Heart left ventricle (tissue), 16 donors: ENCODE measurements around the gene IWS1. TPM values are rescaled to one million over a fixed set of nuclear protein-coding genes. Genes with fewer than 3 reads are reported as not detected.
"Not testable (repeated sequence)": the region's sequence is repeated elsewhere in the genome, so short reads cannot be mapped to it uniquely, and the experiment has no call there.

Experiments
- ATAC-seq, 4 donors: fragments of 200-7000 bp; cut with Tn5 transposase; one replicate each; pipeline ENCODE4 v1.9.1; 2020 to 2022; ENCODE audit warnings: moderate library complexity in 4 of 4, mild to moderate bottlenecking in 3 of 4, moderate number of reproducible peaks in 1 of 4
- DNase-seq, 5 donors: peaks; one replicate each; pipeline ENCODE4 v3.0.0-alpha.2; 2020
- H3K27ac ChIP-seq, 12 donors: fragments of 200-600 bp; sonication (generic) in 4 of 12; one replicate each; pipeline versions ENCODE4 v1.5.0 to v1.8.0; 2016 to 2022; ENCODE audit warnings: mild to moderate bottlenecking in 2 of 12
- H3K27me3 ChIP-seq, 9 donors: fragments of 200-600 bp; sonication (generic) in 2 of 9; one replicate each; pipeline versions ENCODE4 v1.5.1 to v1.8.0; 2016 to 2022; ENCODE audit warnings: mild to moderate bottlenecking in 3 of 9
- H3K36me3 ChIP-seq, 9 donors: fragments of 200-600 bp; sonication (generic) in 2 of 9; one replicate each; pipeline versions ENCODE4 v1.5.0 to v1.8.0; 2018 to 2022; ENCODE audit warnings: mild to moderate bottlenecking in 2 of 9
- H3K4me1 ChIP-seq, 12 donors: fragments of 200-600 bp; sonication (generic) in 4 of 12; one replicate each; pipeline versions ENCODE4 v1.5.0 to v1.8.0; 2016 to 2022; ENCODE audit warnings: mild to moderate bottlenecking in 3 of 12
- H3K4me3 ChIP-seq, 12 donors: fragments of 200-600 bp; sonication (generic) in 4 of 12; one replicate each; pipeline versions ENCODE4 v1.5.0 to v1.8.0; 2017 to 2022; ENCODE audit warnings: mild to moderate bottlenecking in 9 of 12, moderate library complexity in 4 of 12
- H3K9me3 ChIP-seq, 12 donors: fragments of 200-600 bp; sonication (generic) in 4 of 12; one replicate each; pipeline versions ENCODE4 v1.5.0 to v1.8.0; 2016 to 2022; ENCODE audit warnings: mild to moderate bottlenecking in 1 of 12
- POLR2A ChIP-seq, 2 donors: fragments of 450-650 bp; IDR thresholded peaks; one replicate each; pipeline ENCODE4 v1.6.1; 2017; ENCODE audit warnings: antibody characterized with exemption in 2 of 2, mild to moderate bottlenecking in 2 of 2, moderate library complexity in 2 of 2
- WGBS, 4 donors: extraction: QIAGEN DNeasy Blood & Tissue Kit in 2 of 4; methylation state at CpG; one replicate each; pipeline versions ENCODE4 v1.1.5 to v1.1.7; 2013 to 2018; 5-methylcytosine and 5-hydroxymethylcytosine counted together
- intact Hi-C, 10 donors: fragments of 100-400 bp; cut with DNase I; formaldehyde crosslinking; loops; one replicate each; pipeline versions ENCODE4 v1.11.1 to v1.14.2; 2022
- polyA plus RNA-seq, 2 donors: library from polyadenylated mRNA; stranded (reverse); fragments of 200-250 nt; gene quantifications; one replicate each; pipeline ENCODE4 v1.2.3, GENCODE V29; 2013
- total RNA-seq, 9 donors: library from RNA; depleted of rRNA in 2 of 9; stranded (reverse); fragments of >200 nt in 2 of 9; fragmentation: NEBNext Ultra II Directional in 3 of 9; extraction: Animal tissue kit (Norgen Biotek cat#: 25700) in 3 of 9; gene quantifications; one replicate each; pipeline versions ENCODE4 v1.1.0 to v1.2.4, GENCODE V29; 2016 to 2023
- TF ChIP-seq, protein P1 (sequence below), 12 donors: fragments of 200-600 bp; sonication (generic) in 4 of 12; IDR thresholded peaks; one replicate each; pipeline versions ENCODE4 v1.5.0 to v1.8.0; 2018 to 2022; ENCODE audit warnings: antibody characterized with exemption in 12 of 12, mild to moderate bottlenecking in 5 of 12
- donor health status: ischemic (EF 13 %, LVEDD 7.1; RV severe dilation, severe dysfunction).
- donor health status: healthy with polysubstance abuse.
- donor health status: DM: no; HTN: yes; CAD: no.
- donor health status: DM: no; HTN: no; CAD: no.
- donor health status: ischemic (EF 25% LVEDD 6.9; RV normal size, moderate dysfunction).
- donor health status: ischemic (EF 25% LVEDD 5.7; RV mildly dilated, moderate dysfunction).
- donor health status: healthy.
- donor health status: DM: yes; HTN: yes; CAD: no.
- donor health status: ischemic (EF 35%, LVEDD 5.7; RV mildly dilated, moderate dysfunction).
- donor health status: nonischemic (EF 11% LVEDD 7.7; RV severe dilation, severe dysfunction).
- donor health status: DM: yes; HTN: yes; CAD: no.
- donor health status: PGD.
- donor health status: ischemic (EF 29% LVEDD 5.4; RV normal size, mild dysfunction).
- donor health status: nonischemic (EF 23%, LVEDD 6.1; RV moderate dilation, normal function).

IWS1 gene
- total and polyA plus RNA-seq, 11 donors = 37.6 to 62.2 (median 46.5) TPM

DNA sequence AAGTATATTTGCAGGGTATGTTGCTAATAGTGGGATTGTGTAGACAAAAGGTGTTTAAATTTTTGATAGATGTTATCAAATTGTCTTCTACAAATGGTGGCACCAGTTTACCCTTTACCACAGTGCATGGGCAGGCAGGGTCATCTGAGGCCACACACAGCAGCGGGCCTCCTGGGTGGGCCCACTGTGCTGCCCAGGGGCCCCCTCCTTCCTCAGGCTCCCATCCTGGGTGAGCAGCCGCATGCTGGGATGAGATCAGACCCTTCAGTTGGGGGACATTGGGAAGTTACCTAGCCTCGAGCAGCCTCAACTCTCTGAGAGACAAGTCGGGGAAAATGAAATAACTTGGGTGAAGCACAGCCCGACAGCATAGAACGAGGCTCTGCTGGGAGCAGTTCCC lies 18.9 kb upstream of the IWS1 start:
- DNase-seq (no peak), ATAC-seq (no peak)
- H3K9me3 ChIP-seq = no peaks in the 10 kb centered on the region
- no peaks in the 10 kb centered on the region for H3K27me3 ChIP-seq
- no peaks in the 10 kb centered on the region for H3K36me3 ChIP-seq
- H3K27ac ChIP-seq = no peak overlapping the region
- H3K4me1 ChIP-seq = no peaks in the 10 kb centered on the region
- TF ChIP-seq, protein P1, sequence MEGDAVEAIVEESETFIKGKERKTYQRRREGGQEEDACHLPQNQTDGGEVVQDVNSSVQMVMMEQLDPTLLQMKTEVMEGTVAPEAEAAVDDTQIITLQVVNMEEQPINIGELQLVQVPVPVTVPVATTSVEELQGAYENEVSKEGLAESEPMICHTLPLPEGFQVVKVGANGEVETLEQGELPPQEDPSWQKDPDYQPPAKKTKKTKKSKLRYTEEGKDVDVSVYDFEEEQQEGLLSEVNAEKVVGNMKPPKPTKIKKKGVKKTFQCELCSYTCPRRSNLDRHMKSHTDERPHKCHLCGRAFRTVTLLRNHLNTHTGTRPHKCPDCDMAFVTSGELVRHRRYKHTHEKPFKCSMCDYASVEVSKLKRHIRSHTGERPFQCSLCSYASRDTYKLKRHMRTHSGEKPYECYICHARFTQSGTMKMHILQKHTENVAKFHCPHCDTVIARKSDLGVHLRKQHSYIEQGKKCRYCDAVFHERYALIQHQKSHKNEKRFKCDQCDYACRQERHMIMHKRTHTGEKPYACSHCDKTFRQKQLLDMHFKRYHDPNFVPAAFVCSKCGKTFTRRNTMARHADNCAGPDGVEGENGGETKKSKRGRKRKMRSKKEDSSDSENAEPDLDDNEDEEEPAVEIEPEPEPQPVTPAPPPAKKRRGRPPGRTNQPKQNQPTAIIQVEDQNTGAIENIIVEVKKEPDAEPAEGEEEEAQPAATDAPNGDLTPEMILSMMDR (IDR thresholded peaks at IDR 0.05) = no peak
- no peak for TF ChIP-seq POLR2A (IDR thresholded peaks at IDR 0.05)
- 53 to 66% (median 63%) methylated on average over 5 to 6 of the region's 6 CpGs for WGBS, 4 donors
- intact Hi-C loops = no loop called here
- no peak overlapping the region for H3K4me3 ChIP-seq

DNA sequence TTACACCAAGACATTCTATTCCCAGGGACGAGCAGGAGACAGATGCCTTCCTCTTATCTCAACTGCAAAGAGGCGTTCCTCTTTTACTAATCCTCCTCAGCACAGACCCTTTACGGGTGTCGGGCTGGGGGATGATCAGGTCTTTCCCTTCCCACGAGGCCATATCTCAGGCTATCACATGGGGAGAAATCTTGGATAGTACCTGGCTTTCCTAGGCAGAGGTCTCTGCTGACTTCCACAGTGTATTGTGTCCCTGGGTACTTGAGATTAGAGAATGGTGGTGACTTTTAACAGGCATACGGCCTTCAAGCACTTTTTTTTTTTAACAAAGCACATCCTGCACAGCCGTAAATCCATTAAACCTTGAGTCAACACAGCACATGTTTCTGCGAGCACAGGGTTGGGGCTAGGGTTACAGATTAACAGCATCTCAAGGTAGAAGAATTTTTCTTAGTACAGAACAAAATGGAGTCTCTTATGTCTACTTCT lies 16.8 kb upstream of the IWS1 start:
- ATAC-seq, H3K4me3 ChIP-seq, H3K9me3 ChIP-seq, H3K4me1 ChIP-seq, H3K27me3 ChIP-seq, DNase-seq, H3K27ac ChIP-seq, H3K36me3 ChIP-seq, intact Hi-C loops: not testable (repeated sequence)
- WGBS, 4 donors = 35 to 40% (median 38%) methylated on average over 8 of the region's 8 CpGs

DNA sequence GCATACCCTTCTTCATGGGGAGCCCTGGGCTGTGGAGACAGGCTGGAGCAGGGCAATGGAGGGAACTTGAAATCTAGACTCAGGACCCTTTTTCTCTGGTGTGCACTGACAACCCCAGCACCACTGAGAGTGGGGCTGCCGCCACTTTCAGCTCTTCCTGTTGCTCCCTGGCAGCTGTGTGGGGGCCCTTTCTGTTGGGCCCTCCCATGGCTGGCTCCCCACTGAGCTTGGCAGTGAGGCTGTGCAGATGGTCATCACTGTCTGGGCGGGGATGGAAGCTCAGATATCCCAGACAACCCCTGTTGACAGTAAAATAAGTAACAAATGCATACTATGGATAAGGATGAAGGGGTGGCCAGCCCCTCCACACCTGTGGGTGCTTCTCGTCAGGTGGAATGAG lies 15.9 kb upstream of the IWS1 start:
- no peak for TF ChIP-seq POLR2A (IDR thresholded peaks at IDR 0.05)
- TF ChIP-seq, protein P1 (IDR thresholded peaks at IDR 0.05) = no peak
- intact Hi-C loops = no loop called here
- no peak overlapping the region for H3K27ac ChIP-seq
- no peaks in the 10 kb centered on the region for H3K36me3 ChIP-seq
- no peaks in the 10 kb centered on the region for H3K27me3 ChIP-seq
- ATAC-seq (no peak), DNase-seq (no peak)
- H3K9me3 ChIP-seq = no peaks in the 10 kb centered on the region
- 82 to 90% (median 86%) methylated on average over 3 of the region's 3 CpGs for WGBS, 4 donors
- no peaks in the 10 kb centered on the region for H3K4me1 ChIP-seq
- H3K4me3 ChIP-seq = no peak overlapping the region

DNA sequence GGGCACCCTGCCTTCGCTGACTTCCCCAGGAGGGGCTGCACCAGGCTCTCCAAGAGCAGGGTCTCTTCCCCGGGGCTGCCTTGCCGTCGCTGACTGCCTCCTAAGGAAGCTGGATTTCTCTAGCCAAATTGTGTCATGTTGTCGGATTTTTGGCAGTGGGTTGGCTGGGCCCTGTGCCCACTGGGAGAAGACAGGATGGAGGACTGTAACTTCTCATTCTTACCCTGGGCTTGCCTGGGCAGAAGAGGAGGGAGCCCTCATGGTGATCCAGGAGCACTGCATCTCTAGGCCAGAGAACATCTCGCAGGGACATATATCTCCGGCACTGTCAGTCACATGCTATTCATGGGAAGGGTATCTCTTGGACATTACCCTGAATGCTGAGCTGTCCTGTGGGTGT lies 15.5 kb upstream of the IWS1 start:
- no peak for DNase-seq
- Histone ChIP-seq H3K9me3 (no peaks in the 10 kb centered on the region), H3K4me1 (no peaks in the 10 kb centered on the region), H3K27ac (no peak overlapping the region), H3K36me3 (no peaks in the 10 kb centered on the region), H3K4me3 (no peak overlapping the region), H3K27me3 (no peaks in the 10 kb centered on the region)
- TF ChIP-seq, protein P1 (IDR thresholded peaks at IDR 0.05) = no peak
- TF ChIP-seq POLR2A (IDR thresholded peaks at IDR 0.05) = no peak
- 65 to 91% (median 75%) methylated on average over 3 to 7 of the region's 7 CpGs for WGBS, 4 donors
- no peak for ATAC-seq
- intact Hi-C loops = no loop called here

DNA sequence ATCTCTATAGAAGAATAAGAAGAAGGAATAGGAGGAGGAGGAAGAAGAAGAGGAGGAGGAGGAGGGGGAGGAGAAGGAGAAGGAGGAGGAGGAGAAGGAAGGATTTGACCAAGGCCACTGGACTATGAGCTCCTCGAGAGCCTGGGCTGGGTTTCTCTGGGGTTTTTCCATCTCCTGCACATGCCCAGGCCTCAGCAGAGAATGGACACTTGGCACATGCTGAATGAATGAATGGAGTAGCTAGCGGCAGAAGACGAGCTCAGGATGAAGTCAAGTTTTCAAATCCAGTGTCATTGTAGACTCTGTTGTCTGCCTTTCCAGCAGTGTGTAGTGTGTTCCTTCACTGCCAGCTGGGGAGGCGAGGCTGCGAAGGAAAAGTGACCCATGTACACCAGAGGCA lies 11.4 kb upstream of the IWS1 start:
- no peaks in the 10 kb centered on the region for H3K36me3 ChIP-seq
- intact Hi-C loops = no loop called here
- DNase-seq = no peak

More for the DNA sequence above, 11.4 kb upstream of the IWS1 start:
- Histone ChIP-seq H3K4me3 (no peak overlapping the region), H3K27ac (no peak overlapping the region), H3K27me3 (peaks cover 0 to 8% (median 0%) of the 10 kb centered on the region in 9 donors), H3K9me3 (no peaks in the 10 kb centered on the region), H3K4me1 (no peaks in the 10 kb centered on the region)
- no peak for ATAC-seq
- WGBS, 4 donors = 90 to 92% (median 90%) methylated on average over 5 of the region's 5 CpGs
- TF ChIP-seq, protein P1 (IDR thresholded peaks at IDR 0.05) = no peak
- TF ChIP-seq POLR2A (IDR thresholded peaks at IDR 0.05) = no peak
